Smooth muscle cell (in vitro differentiated cells): Measurements from ENCODE around the gene CACNA1E. TPM values are rescaled to one million over a fixed set of nuclear protein-coding genes. Genes with fewer than 3 reads are reported as not detected.
"Not testable (repeated sequence)": the region's sequence is repeated elsewhere in the genome, so short reads cannot be mapped to it uniquely, and the experiment has no call there.

Experiments
- DNase-seq: peaks from one replicate; lab custom pipeline; 2025; ENCODE audit not compliant: unreplicated experiment; lab: John Stamatoyannopoulos, UW
- H2AFZ ChIP-seq: fragments of 200-600 bp; sonication (generic); 2 replicates; pipeline ENCODE4 v1.6.0; 2016; ENCODE audit warnings: antibody characterized with exemption, low read depth, mild to moderate bottlenecking
- H3F3A ChIP-seq: fragments of 200-600 bp; sonication (generic); 2 replicates; pipeline ENCODE4 v1.6.0; 2017; ENCODE audit warnings: antibody characterized with exemption, low read depth
- H3K27ac ChIP-seq: fragments of 200-600 bp; sonication (generic); 2 replicates; pipeline ENCODE4 v1.5.1; 2016; ENCODE audit warnings: low read depth, mild to moderate bottlenecking
- H3K27me3 ChIP-seq: fragments of 200-600 bp; sonication (generic); 2 replicates; pipeline ENCODE4 v1.6.1; 2016; ENCODE audit warnings: low read depth, mild to moderate bottlenecking
- H3K36me3 ChIP-seq: fragments of 200-600 bp; sonication (generic); 2 replicates; pipeline ENCODE4 v1.5.1; 2016; ENCODE audit warnings: low read depth
- H3K4me1 ChIP-seq: fragments of 200-600 bp; sonication (generic); 2 replicates; pipeline ENCODE4 v1.5.1; 2016; ENCODE audit warnings: low read depth
- H3K4me2 ChIP-seq: fragments of 200-600 bp; sonication (generic); 2 replicates; pipeline ENCODE4 v1.6.0; 2016; ENCODE audit warnings: mild to moderate bottlenecking
- H3K4me3 ChIP-seq: fragments of 200-600 bp; sonication (generic); 2 replicates; pipeline ENCODE4 v1.5.1; 2016; ENCODE audit warnings: mild to moderate bottlenecking
- H3K79me2 ChIP-seq: fragments of 200-600 bp; sonication (generic); 2 replicates; pipeline ENCODE4 v1.6.0; 2016; ENCODE audit warnings: low read depth, mild to moderate bottlenecking
- H3K9ac ChIP-seq: fragments of 200-600 bp; sonication (generic); 2 replicates; pipeline ENCODE4 v1.6.0; 2016; ENCODE audit warnings: low read depth
- H3K9me3 ChIP-seq: fragments of 200-600 bp; sonication (generic); replicated peaks from 2 replicates; pipeline ENCODE4 v1.5.1; 2016; ENCODE audit warnings: low read depth
- H4K20me1 ChIP-seq: fragments of 200-600 bp; sonication (generic); 2 replicates; pipeline ENCODE4 v1.6.0; 2016; ENCODE audit warnings: low read depth
- CTCF ChIP-seq: fragments of 200-600 bp; sonication (generic); IDR thresholded peaks from 2 replicates; pipeline ENCODE4 v1.5.1; 2017; ENCODE audit warnings: borderline replicate concordance, mild to moderate bottlenecking, antibody characterized with exemption; ENCODE audit not compliant: insufficient read depth, poor library complexity, severe bottlenecking
- WGBS: methylation state at CpG from one replicate; pipeline ENCODE4 v1.1.7; 2016; ENCODE audit warnings: low lambda C conversion rate; 5-methylcytosine and 5-hydroxymethylcytosine counted together
- polyA plus RNA-seq: library from polyadenylated mRNA; unstranded; fragments of >200 nt; fragmentation: Nextera tagmentation; extraction: Ambion mirVana; gene quantifications from 2 replicates; pipeline ENCODE4 v1.2.1, GENCODE V29; 2016
- total RNA-seq: library from RNA; depleted of rRNA; stranded (reverse); fragments of >200 nt; gene quantifications from 2 replicates; pipeline ENCODE4 v1.2.3, GENCODE V29; 2014

The CACNA1E gene
- total and polyA plus RNA-seq, 2 experiments from 2014 or later: not detected

DNA sequence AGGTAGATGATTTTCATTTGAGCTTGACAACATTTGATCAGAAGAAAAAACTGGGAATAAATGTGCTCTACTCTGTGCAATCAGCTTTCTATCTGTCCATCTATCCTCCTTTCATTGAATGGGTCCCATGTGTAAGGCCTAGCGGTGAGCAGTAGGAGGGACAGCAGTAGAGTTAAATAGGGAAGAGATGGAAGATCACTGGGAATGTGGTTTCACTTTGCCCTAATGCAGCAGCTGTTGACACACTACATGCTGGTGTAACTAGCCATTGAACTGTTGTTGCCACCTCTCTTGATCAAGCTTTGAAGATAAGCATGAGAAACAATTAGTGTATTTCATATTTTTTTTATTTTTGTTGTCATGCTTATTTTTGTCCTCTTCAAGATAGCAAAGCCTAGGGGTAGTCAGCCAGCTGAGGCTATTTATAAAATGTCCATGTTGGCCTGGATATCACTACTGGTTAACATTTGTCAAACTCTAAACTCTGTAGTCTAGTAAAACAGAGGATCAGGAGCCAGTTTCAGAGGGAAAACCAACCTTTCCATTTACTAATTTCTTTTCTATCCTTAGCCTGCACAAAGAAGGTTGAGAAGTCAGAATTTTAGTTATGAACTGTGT is 41.9 kb downstream of the CACNA1E start:
- no peaks in the 10 kb centered on the region for H3K36me3 ChIP-seq
- no peak for TF ChIP-seq CTCF
- H3K4me3 ChIP-seq: no peak overlapping the region
- H3K9ac ChIP-seq: no peak overlapping the region
- no peaks in the 10 kb centered on the region for H3K9me3 ChIP-seq
- DNase-seq: no peak
- 96% methylated on average over 1 of the region's 1 CpG for WGBS
- no peak overlapping the region for H3K4me2 ChIP-seq
- no peaks in the 10 kb centered on the region for H4K20me1 ChIP-seq
- no peaks in the 10 kb centered on the region for H3K79me2 ChIP-seq
- H3F3A ChIP-seq: no peaks in the 10 kb centered on the region
- no peak overlapping the region for H3K27ac ChIP-seq
- H3K4me1 ChIP-seq: no peaks in the 10 kb centered on the region
- H2AFZ ChIP-seq: no peak overlapping the region
- no peaks in the 10 kb centered on the region for H3K27me3 ChIP-seq

- H3K4me1 ChIP-seq, H3K27me3 ChIP-seq, H3K27ac ChIP-seq, H3K79me2 ChIP-seq, H3K9me3 ChIP-seq, H3K36me3 ChIP-seq, H3F3A ChIP-seq, H3K4me3 ChIP-seq, H2AFZ ChIP-seq, H3K4me2 ChIP-seq, H4K20me1 ChIP-seq, H3K9ac ChIP-seq, DNase-seq: not testable (repeated sequence)
These were observed 44.9 kb downstream of the CACNA1E start for GRCh38 chr1:181528241-181528640.

GRCh38 chr1:181531441-181531840 is 48.1 kb downstream of the CACNA1E start:
- Histone ChIP-seq H3K79me2 (no peaks in the 10 kb centered on the region), H3K4me3 (no peak overlapping the region), H3K4me1 (no peaks in the 10 kb centered on the region), H3K9me3 (no peaks in the 10 kb centered on the region), H3F3A (no peaks in the 10 kb centered on the region), H3K27ac (no peak overlapping the region), H3K27me3 (no peaks in the 10 kb centered on the region), H3K4me2 (no peak overlapping the region), H4K20me1 (no peaks in the 10 kb centered on the region), H3K9ac (no peak overlapping the region), H2AFZ (no peak overlapping the region), H3K36me3 (no peaks in the 10 kb centered on the region)
- DNase-seq: no peak
- TF ChIP-seq CTCF: no peak
- WGBS: 92% methylated on average over 5 of the region's 5 CpGs

- DNase-seq: no peak
- no peaks in the 10 kb centered on the region for H3K36me3 ChIP-seq
- H4K20me1 ChIP-seq: no peaks in the 10 kb centered on the region
- no peak overlapping the region for H3K27ac ChIP-seq
- no peak overlapping the region for H3K4me2 ChIP-seq
- TF ChIP-seq CTCF: no peak
- 83% methylated on average over 3 of the region's 3 CpGs for WGBS
- no peaks in the 10 kb centered on the region for H3K9me3 ChIP-seq
- no peak overlapping the region for H3K4me3 ChIP-seq
- no peak overlapping the region for H2AFZ ChIP-seq
- H3K4me1 ChIP-seq: no peaks in the 10 kb centered on the region
- no peaks in the 10 kb centered on the region for H3F3A ChIP-seq
- no peak overlapping the region for H3K9ac ChIP-seq
- no peaks in the 10 kb centered on the region for H3K79me2 ChIP-seq
- H3K27me3 ChIP-seq: no peaks in the 10 kb centered on the region
These were observed 48.8 kb downstream of the CACNA1E start for GRCh38 chr1:181531951-181532600.
